NOMO-1 treated with dmso at 0.1 percent for 144 hours (cell line): Measurements from ENCODE around the gene GLRX.

Source experiments
- DNase-seq: peaks from one replicate; lab custom pipeline; 2025; ENCODE audit not compliant: unreplicated experiment; lab: John Stamatoyannopoulos, UW

GLRX gene

GRCh38 chr5:95810305-95811125 is 12.0 kb downstream of the GLRX start:
- no peak for DNase-seq

- DNase-seq = no peak
These were observed 13.0 kb downstream of the GLRX start for GRCh38 chr5:95809414-95809960.

DNA sequence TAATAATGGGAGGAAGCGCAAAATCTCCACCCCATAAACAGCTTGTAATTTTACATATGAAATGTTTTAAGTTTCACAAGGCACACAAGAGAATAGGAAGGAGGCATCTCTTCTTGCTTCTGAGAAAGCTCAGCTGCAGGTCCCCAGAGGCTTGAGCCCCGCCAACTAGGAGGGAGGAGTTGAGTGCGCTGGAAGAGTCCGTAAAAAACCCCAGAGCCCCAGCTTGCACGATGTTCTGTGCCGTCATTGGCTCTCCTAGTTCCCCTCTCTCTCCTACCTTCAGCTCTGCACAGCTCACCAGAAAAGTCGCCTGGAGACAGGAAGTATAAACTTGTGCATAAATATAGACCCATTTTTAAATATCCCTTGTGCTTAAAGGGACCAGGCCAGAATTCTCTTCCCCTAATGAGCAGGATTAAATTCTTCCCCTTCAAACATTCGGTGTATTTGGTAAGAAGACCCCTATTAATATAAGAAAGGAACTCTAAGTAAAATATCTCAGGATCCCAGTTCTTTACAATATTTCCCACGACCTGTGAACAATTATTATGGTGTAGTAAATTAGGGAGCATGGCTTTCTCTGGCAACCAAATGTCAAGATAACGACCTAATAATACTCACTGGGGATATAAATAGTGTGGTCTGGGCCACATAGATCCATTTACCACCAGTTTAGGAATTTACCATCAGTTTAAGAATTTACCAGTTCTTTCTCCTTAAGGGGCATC is 13.7 kb downstream of the GLRX start:
- DNase-seq = peak; percentile 98

DNA sequence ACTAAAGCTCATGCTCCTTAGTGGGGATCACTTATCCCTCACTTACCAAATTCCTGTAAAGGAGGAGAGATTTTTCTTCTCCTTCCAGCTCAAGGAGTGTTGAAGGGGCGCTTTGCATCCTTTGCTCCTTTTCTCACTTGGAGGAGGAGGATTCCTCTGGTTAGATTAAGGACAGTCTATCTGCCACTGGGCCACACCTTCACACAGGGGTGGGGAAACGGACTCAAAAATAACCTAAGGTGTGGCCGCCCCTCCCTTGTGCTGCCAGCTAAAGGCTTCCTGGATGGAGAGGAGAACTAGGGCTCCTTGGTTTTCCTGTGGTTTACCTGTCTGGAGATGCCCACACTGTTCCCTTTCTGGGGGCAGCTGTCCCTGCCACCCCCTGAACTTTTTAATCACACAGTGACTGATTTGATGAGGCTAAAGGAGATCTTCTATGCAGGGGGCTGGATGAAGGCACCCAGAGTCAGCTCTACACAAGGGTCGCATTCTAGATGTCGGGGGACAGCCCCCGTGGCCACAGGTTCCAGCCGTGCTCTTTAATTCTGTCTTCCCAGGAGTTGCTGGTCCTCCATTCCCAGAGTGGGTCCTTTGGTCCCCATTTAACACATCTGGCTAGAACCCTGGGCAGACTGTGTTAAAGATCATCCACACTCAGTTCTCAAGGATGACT is 14.4 kb downstream of the GLRX start:
- no peak for DNase-seq

DNA sequence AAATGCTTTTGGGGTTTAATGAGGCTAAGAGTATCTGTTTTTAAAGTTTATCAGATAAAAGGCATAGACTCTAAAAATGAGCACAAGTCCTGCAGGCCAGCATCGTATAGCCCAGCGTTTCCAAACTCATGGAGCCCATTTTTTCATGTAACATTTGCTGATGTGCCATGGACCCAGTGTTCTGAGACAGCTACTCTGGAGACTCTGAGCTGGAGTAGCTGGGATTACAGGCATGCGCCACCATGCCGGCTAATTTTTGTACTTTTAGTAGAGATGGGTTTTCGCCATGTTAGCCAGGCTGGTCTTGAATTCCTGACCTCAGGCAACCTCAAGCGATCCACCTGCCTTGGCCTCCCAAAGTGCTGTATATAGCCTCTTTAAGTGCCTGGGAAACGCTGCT is 15.8 kb downstream of the GLRX start:
- DNase-seq = no peak

GRCh38 chr5:95804736-95805539 is 17.6 kb downstream of the GLRX start:
- DNase-seq = no peak

- no peak for DNase-seq
These were observed 19.0 kb downstream of the GLRX start for GRCh38 chr5:95803271-95804148.

DNA sequence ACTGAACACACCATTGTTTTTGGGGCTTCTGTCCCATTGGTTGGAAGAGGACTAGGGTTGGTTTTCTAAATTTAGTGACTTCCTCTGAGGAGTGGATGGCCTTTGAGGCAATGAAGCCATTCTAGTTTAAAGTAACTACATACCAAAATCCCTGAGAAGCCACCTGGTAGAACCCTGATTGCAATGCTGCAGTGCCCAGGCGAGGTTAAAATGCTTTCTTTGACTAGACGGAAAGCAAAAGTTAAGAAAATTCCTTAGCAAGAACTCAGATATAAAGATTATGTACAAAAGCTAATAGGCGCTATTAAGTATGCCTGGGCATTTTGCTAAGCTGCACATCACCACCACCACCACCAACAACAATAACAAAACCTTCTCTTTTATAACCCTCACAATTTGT is 20.6 kb downstream of the GLRX start:
- DNase-seq = no peak

GRCh38 chr5:95801532-95801931 is 21.0 kb downstream of the GLRX start:
- no peak for DNase-seq

- DNase-seq = no peak
These were observed 22.0 kb downstream of the GLRX start for GRCh38 chr5:95800553-95800952.

- DNase-seq = no peak
These were observed 23.2 kb downstream of the GLRX start for GRCh38 chr5:95799191-95799835.

- no peak for DNase-seq
These were observed 24.0 kb downstream of the GLRX start for GRCh38 chr5:95798545-95798944.

GRCh38 chr5:95798048-95798447 is 24.5 kb downstream of the GLRX start:
- DNase-seq = no peak

- no peak for DNase-seq
These were observed 25.2 kb downstream of the GLRX start for GRCh38 chr5:95797301-95797700.

GRCh38 chr5:95794070-95794516 is 28.4 kb downstream of the GLRX start:
- no peak for DNase-seq

DNA sequence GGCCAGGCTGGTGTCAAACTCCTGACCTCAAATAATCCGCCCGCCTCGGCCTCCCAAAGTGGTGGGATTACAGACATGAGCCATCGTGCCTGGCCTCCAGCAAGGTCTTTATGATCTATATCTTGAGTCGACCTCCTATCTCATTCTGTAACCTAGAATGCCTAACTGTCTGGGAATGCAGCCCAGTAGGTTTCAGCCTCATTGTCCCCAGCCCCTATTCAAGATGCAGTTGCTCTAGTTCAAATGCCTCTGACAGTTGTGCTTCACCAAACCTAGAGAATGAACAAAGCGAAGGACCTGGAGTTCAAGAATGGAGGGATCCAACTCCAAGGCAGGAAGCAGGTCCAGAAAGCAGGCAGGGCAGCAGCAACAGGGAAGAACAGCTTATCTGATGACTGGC is 30.8 kb downstream of the GLRX start:
- DNase-seq = no peak

- no peak for DNase-seq
These were observed 34.0 kb downstream of the GLRX start for GRCh38 chr5:95788493-95788892.

DNA sequence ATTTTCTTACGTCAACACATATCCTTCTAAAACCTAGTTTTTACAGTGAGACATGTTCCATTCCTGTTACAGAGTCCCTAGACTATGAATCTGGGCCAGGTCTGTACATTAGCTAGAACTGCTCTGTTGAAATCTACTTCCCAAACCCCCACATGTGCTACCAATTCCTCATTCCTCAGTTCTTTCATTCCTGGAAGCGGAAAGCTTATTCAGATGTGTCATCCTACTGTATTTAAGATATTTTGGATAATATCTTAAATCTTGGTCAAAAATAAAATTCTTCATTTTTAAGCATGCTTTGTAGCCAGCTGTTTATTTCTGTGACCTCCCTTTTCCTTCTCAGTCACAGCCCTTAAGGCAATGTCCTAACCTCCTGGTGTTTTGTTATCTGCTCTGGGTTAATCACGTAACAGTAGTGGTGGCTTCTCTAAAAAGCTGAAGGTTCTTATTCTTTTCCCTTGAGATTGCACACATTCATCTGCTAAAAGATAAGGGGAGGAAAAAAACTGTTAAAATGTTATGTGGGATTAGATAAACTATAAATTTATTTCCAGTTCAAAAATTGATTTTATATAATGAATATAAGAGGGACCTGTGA is 35.6 kb downstream of the GLRX start:
- no peak for DNase-seq
